Left colon (tissue), 2 donors: ENCODE data around the gene ZBTB4. TPM values are rescaled to one million over a fixed set of nuclear protein-coding genes. Genes with fewer than 3 reads are reported as not detected.
"Not testable (repeated sequence)": the region's sequence is repeated elsewhere in the genome, so short reads cannot be mapped to it uniquely, and the experiment has no call there.

Source experiments
- ATAC-seq: fragments of 200-7000 bp; cut with Tn5 transposase; one replicate; pipeline ENCODE4 v1.9.1; 2020; ENCODE audit warnings: mild to moderate bottlenecking, moderate library complexity
- DNase-seq, 2 donors: peaks; one replicate each; pipeline ENCODE4 v3.0.0-alpha.2; 2020
- intact Hi-C, 2 donors: fragments of 100-400 bp; cut with DNase I in 1 of 2; cut with micrococcal nuclease in 1 of 2; formaldehyde crosslinking; loops; one replicate each; pipeline versions ENCODE4 v1.11.2 to v1.14.0; 2022; cut with DNase I, micrococcal nuclease
- total RNA-seq, 2 donors: library from RNA; stranded (reverse); fragmentation: NEBNext Ultra II Directional; extraction: Animal tissue kit (Norgen Biotek cat#: 25700); gene quantifications; one replicate each; pipeline ENCODE4 v1.2.1, GENCODE V29; 2021
- donor health status: DM: no; HTN: no; CAD: no.
- donor health status: DM: yes; HTN: yes; CAD: no.

The ZBTB4 gene
- total RNA-seq, 2 donors from 2014 or later, result 17.5 to 25.0 TPM

DNA sequence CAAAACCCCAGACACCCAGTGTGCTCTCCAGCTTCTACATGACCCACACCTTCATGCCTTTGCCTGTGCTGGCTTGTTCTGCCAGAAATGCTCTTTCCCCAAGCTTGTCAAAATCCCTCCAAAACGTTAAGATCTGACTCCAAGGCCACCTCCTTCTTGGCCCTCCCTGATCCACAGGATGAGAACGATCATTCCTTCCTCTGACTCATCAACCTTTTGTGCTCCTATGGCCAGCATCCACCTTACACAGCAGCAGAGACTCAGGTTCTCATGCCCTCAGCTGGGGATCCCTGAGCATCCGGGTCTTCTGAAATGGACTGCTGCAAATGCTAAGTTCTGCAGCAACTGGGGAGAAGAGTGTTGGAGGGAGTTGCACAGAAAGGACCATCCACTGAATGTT lies 2.9 kb downstream of the ZBTB4 start:
- no peak for ATAC-seq
- no peak for DNase-seq
- intact Hi-C loops, result no loop called here

GRCh38 chr17:7475764-7476422 lies 3.5 kb downstream of the ZBTB4 start:
- DNase-seq (peak in 1 of 2 donors; percentile 49), ATAC-seq (no peak)
- intact Hi-C loops, result no loop called here

- DNase-seq, ATAC-seq, intact Hi-C loops: not testable (repeated sequence)
Observed at GRCh38 chr17:7474767-7475166, 4.7 kb downstream of the ZBTB4 start.

GRCh38 chr17:7471729-7472128 lies 7.7 kb downstream of the ZBTB4 start:
- intact Hi-C loops, result no loop called here
- ATAC-seq, result no peak
- no peak for DNase-seq

GRCh38 chr17:7470457-7470973 lies 8.9 kb downstream of the ZBTB4 start:
- ATAC-seq, intact Hi-C loops, DNase-seq: not testable (repeated sequence)

- ATAC-seq, DNase-seq, intact Hi-C loops: not testable (repeated sequence)
Observed at GRCh38 chr17:7469843-7470242, 9.6 kb downstream of the ZBTB4 start.

GRCh38 chr17:7468804-7469389 lies 10.5 kb downstream of the ZBTB4 start:
- ATAC-seq, result no peak

GRCh38 chr17:7468290-7468689 lies 11.1 kb downstream of the ZBTB4 start:
- intact Hi-C loops, result no loop called here
- DNase-seq (no peak), ATAC-seq (no peak)

More at GRCh38 chr17:7468804-7469389, 10.5 kb downstream of the ZBTB4 start:
- intact Hi-C loops, result no loop called here
- no peak for DNase-seq

GRCh38 chr17:7467498-7467897 lies 11.9 kb downstream of the ZBTB4 start:
- DNase-seq (no peak), ATAC-seq (no peak)
- intact Hi-C loops, result no loop called here

GRCh38 chr17:7466639-7467341 lies 12.6 kb downstream of the ZBTB4 start:
- intact Hi-C loops, result no loop called here
- no peak for ATAC-seq

DNA sequence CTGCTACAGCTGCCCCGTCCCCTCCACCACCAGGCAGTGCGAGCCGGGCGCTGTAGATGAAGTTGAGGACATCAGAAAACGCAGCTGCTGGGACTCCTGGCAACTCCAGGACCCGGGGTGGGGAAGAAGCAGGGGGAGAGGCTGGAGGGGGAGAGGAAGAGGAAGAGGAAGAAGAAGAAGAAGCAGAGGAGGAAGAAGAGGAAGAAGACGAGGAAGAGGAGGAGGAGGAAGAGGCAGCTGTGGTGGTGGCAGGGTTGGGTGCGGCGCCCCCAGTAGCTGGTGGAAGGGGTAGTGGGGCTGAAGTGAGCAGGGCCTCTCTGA lies 13.2 kb downstream of the ZBTB4 start:
- intact Hi-C loops, result no loop called here
- ATAC-seq (no peak), DNase-seq (no peak)

More at GRCh38 chr17:7466639-7467341, 12.6 kb downstream of the ZBTB4 start:
- DNase-seq, result no peak

GRCh38 chr17:7465597-7466275 lies 13.7 kb downstream of the ZBTB4 start:
- ATAC-seq (no peak), DNase-seq (no peak)
- intact Hi-C loops, result no loop called here

DNA sequence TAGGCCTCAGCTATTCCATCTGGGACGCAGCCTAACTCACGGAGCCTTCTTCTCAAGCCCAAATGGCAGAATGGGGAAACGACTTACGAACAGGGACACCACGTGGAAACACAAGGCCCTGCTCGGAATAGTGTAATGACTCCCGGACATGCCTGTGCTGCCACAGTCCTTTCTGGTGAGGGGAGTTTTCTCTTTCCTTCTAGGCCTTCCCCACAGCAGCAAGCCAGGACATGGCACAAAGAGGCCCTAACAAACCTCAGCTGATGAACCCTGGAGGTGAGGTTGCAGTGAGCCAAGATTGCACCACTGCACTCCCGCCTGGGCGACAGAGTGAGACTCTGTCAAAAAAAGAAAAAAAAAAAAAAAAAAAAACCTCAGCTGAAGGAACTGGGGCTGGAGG lies 15.3 kb downstream of the ZBTB4 start:
- intact Hi-C loops, result no loop called here
- ATAC-seq (no peak), DNase-seq (no peak)

GRCh38 chr17:7463372-7463846 lies 16.0 kb downstream of the ZBTB4 start:
- no peak for DNase-seq
- peak; percentile 6 for ATAC-seq
- intact Hi-C loops, result no loop called here

GRCh38 chr17:7462474-7463371 lies 16.7 kb downstream of the ZBTB4 start:
- DNase-seq (no peak), ATAC-seq (peak; percentile 7)
- intact Hi-C loops, result no loop called here

GRCh38 chr17:7460850-7461660 lies 18.4 kb downstream of the ZBTB4 start:
- intact Hi-C loops, result no loop called here
- ATAC-seq (no peak), DNase-seq (no peak)

- intact Hi-C loops, result no loop called here
- no peak for DNase-seq
- ATAC-seq, result no peak
Observed at GRCh38 chr17:7459961-7460545, 19.4 kb downstream of the ZBTB4 start.
